ENCODE measurements around the gene LHX8.

DNA sequence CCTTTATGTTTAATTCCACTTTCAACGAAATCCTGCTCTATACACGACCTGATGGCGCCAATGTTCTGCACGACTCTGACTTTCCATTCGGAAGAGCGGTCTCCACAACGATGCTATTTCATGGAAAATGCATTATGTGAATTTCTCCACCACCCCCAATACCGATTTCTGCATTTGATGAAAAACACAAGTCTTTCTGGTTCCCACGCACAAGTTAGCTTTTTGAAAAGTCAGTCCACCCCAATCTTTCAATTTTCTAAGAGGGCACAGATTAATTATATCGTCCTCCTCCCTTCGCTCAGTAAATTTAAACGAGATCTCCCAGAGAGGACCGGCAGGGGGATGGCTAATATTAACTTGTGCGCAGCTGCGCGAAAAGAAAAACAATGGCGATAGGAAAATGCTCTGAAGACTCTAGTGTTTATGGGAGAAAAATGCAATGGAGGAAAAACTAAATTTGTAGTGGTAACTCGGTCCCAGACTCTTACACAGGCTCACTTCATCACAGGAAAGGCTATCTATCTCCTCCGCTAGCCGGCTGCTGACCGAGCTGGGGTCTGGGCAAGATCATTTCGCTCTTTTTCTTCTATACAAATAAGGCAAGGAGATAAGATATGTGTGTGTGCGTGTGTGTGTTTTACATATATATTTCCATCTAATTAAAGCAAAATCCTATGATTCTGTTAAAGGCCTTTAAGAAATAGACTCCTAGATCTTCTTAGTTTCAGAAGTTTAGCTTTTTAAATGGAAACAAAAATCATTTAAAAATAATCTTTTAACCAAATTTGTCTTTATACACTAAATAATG lies 1.2 kb upstream of the LHX8 start:
- TF ChIP-seq, protein P1, sequence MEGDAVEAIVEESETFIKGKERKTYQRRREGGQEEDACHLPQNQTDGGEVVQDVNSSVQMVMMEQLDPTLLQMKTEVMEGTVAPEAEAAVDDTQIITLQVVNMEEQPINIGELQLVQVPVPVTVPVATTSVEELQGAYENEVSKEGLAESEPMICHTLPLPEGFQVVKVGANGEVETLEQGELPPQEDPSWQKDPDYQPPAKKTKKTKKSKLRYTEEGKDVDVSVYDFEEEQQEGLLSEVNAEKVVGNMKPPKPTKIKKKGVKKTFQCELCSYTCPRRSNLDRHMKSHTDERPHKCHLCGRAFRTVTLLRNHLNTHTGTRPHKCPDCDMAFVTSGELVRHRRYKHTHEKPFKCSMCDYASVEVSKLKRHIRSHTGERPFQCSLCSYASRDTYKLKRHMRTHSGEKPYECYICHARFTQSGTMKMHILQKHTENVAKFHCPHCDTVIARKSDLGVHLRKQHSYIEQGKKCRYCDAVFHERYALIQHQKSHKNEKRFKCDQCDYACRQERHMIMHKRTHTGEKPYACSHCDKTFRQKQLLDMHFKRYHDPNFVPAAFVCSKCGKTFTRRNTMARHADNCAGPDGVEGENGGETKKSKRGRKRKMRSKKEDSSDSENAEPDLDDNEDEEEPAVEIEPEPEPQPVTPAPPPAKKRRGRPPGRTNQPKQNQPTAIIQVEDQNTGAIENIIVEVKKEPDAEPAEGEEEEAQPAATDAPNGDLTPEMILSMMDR (IDR thresholded peaks at IDR 0.05 in 4 of 5, conservative IDR thresholded peaks at IDR 0.05 in 1 of 5) = no peak
- no peak for TF ChIP-seq POLR2A (IDR thresholded peaks at IDR 0.05)

All from gastrocnemius medialis (tissue), 4 donors.